IPS-15b (cell line): Measurements from ENCODE around the gene NFIB.

Experiments
- H3K27me3 ChIP-seq: one replicate; pipeline ENCODE4 v1.6.1; 2013; ENCODE audit warnings: low read length; ENCODE audit not compliant: control insufficient read depth, insufficient read depth
- H3K36me3 ChIP-seq: one replicate; pipeline ENCODE4 v1.6.1; 2013; ENCODE audit warnings: low read length; ENCODE audit not compliant: control insufficient read depth, insufficient read depth
- H3K4me1 ChIP-seq: one replicate; pipeline ENCODE4 v1.6.1; 2013; ENCODE audit warnings: mild to moderate bottlenecking, low read length; ENCODE audit not compliant: control insufficient read depth, insufficient read depth
- H3K4me3 ChIP-seq: one replicate; pipeline ENCODE4 v1.5.1; 2013; ENCODE audit warnings: low read depth, low read length
- H3K9ac ChIP-seq: one replicate; pipeline ENCODE4 v1.6.1; 2013; ENCODE audit warnings: low read depth, mild to moderate bottlenecking, low read length
- H3K9me3 ChIP-seq: one replicate; pipeline ENCODE4 v1.6.1; 2013; ENCODE audit warnings: mild to moderate bottlenecking, low read length; ENCODE audit not compliant: control insufficient read depth, insufficient read depth

Gene NFIB

DNA sequence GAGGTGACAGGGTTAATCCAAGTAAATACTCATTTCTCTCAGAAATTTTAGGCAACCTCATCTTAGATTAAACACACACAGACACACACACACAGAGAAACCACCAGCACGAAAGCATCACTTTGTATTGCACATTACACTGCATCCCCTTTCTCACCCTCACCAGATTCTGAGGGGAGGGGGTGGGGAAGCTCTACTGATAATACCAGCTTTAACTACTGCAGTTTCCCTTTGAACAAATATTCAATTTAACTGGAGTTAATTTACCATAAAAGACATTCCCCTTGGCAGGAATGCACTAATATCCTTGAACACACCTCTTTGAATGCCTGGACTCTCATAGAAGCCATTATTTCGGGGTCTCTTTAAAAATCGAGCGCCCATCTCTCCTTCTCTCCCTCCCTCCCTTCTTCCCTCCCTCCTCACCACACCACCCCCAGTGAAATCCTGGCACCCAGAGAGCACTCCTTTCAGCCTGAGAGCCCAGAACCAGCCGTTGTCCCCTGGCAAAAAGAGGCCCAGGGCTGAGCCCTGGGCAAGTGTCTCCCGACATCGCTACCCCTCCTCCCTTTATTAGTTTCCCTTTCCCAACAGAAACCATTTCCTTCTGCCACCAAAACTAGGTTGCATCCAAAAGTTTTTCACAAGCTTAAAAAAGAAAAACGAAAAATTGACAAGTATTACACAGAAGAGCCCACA, 2.8 kb upstream of the NFIB start:
- H3K4me1 ChIP-seq, result peaks cover 19% of the 10 kb centered on the region
- H3K27me3 ChIP-seq, result peaks cover 66% of the 10 kb centered on the region
- no peaks in the 10 kb centered on the region for H3K36me3 ChIP-seq
- H3K9me3 ChIP-seq, result no peaks in the 10 kb centered on the region
- peak overlapping the region; percentile 90 for H3K4me3 ChIP-seq
- no peak overlapping the region for H3K9ac ChIP-seq

DNA sequence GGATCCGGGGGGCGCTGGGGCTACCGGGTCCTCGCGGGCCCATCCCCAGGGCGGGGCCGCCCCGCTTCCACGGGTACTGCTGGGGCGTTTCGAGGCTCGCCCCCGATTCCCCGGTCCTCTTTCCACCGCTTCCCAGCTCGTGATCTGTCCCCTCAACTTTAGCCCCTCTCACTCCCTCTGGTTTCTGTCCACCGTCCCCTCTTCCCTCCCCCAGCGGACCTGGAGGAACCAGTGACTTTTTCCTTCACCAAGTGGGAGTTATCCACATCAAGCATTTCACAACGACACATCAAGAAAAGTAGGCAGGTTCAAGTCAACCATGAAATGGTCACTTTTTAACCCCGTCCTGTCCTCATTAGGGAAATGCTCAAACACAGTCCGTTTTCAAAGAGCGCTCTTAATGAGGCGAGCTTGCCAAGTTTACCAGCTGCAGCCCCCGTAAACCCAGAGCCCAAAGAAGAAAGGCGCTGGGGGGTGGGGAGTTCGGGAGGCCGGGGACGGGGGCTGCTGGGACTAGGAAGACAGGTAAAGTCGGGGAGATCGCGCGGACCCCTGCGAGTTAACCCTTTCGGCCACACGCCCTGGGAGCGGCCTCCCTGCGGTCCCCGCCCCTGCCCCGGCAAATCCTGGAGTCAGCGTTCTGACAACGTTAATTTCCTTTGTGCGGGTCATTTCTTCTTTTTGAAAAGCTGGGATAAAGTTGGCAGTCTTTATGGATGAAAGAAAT, 2.1 kb upstream of the NFIB start:
- Histone ChIP-seq H3K4me1 (peaks cover 14% of the 10 kb centered on the region), H3K4me3 (peak overlapping the region; percentile 90), H3K9ac (peak overlapping the region; percentile 62), H3K9me3 (no peaks in the 10 kb centered on the region), H3K36me3 (no peaks in the 10 kb centered on the region), H3K27me3 (peaks cover 66% of the 10 kb centered on the region)

- H3K9me3 ChIP-seq, result no peaks in the 10 kb centered on the region
- H3K36me3 ChIP-seq, result no peaks in the 10 kb centered on the region
- H3K27me3 ChIP-seq, result peaks cover 66% of the 10 kb centered on the region
- H3K9ac ChIP-seq, result peak overlapping the region; percentile 62
- H3K4me1 ChIP-seq, result peaks cover 14% of the 10 kb centered on the region
- H3K4me3 ChIP-seq, result peak overlapping the region; percentile 90
Measured at GRCh38 chr9:14314929-14315874, 1.3 kb upstream of the NFIB start.

DNA sequence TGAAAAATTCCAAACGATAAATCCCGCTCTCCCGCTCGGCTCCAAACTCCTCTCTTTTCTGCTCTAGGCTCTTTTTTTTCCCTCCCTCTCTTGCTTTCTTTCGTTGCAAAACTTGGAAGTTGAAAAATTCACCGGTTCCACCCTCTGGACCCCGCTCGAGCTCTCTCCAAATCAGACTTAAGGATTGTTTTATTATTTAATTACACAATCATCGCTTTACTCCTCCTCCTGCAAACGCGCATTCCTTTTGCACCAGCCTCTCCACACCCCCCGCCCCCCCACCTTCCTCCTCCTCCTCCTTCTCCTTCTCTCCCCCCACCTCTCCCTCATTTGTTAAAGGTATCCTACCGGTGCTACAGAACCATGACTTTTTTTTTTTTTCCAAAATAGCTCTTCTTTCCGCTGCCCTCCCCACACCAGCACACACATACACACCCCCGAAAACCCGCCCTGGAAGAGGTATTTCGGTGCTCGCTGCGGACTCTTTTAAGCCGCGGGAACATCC, 535 bp upstream of the NFIB start:
- Histone ChIP-seq H3K9ac (peak overlapping the region; percentile 57), H3K4me3 (peak overlapping the region; percentile 64), H3K9me3 (no peaks in the 10 kb centered on the region), H3K4me1 (peaks cover 8% of the 10 kb centered on the region), H3K36me3 (no peaks in the 10 kb centered on the region), H3K27me3 (peaks cover 59% of the 10 kb centered on the region)

GRCh38 chr9:14313378-14313940, 482 bp downstream of the NFIB start:
- no peaks in the 10 kb centered on the region for H3K36me3 ChIP-seq
- peaks cover 49% of the 10 kb centered on the region for H3K27me3 ChIP-seq
- peak overlapping the region; percentile 67 for H3K4me3 ChIP-seq
- no peaks in the 10 kb centered on the region for H3K9me3 ChIP-seq
- peaks cover 3% of the 10 kb centered on the region for H3K4me1 ChIP-seq
- H3K9ac ChIP-seq, result no peak overlapping the region

DNA sequence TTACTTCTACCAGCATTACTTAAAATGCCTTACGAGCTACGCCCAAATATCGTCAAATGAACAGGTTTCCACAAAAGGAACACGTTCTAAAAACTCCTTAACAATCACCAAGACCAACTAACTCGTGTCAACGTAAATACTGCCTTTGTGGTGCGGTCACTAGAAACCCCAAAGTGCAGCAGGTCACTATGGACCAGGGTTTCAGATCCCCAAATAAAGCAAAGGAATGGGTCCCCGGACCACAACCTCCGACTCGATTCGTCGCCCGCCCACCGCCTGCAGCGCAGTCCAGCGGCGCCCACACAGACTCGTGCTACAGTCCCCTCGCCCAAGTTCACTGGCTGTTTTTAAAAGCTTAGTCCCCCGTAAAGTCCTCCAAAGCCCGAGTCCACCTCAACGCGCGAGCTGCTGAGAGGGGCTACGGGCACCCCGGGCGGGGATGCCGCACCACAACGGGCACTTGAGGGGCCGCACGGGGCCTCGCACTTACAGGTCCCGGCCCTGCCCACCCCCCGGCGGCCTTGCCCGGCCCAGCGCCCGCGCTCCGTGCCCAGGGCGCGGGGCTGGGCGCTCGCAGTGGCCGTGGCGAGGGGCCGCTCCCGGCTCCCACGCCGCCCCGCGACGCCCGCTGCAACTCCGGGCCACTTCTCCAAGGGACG, 1.1 kb downstream of the NFIB start:
- peaks cover 43% of the 10 kb centered on the region for H3K27me3 ChIP-seq
- H3K9ac ChIP-seq, result no peak overlapping the region
- H3K9me3 ChIP-seq, result no peaks in the 10 kb centered on the region
- H3K4me1 ChIP-seq, result peaks cover 3% of the 10 kb centered on the region
- H3K4me3 ChIP-seq, result peak overlapping the region; percentile 67
- no peaks in the 10 kb centered on the region for H3K36me3 ChIP-seq

DNA sequence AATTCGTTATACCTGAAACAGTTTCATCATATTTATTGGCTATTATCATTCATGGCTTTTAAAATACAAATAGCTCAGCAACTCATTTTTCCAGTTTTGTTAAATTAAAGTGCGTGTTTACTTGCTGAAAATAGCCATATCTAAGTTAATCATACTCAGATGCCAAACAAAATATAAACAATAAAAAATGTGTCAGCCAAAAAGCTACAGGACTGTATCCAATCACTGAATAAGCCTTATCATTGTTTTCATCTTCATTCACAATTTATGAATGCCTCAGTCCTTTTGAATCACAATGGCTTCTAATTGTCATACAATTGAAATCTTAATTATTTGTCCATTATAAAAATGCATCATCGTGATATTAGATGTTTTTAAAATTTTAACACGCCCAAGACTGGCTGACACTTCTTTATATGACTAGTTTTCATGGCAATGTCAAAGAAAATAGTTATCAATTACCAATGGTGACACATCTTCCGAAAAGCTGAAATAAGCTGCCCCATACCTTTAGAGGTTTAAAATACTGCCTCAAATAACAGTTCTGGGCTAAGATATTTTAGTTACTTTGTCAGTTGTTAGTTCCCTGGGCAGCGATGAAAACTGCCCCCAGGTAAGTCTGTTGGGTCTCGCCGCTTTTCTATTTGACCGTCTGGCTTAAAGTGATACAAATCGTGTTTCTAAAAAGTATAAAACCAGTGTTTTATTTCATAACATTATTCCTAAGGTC, 1.8 kb downstream of the NFIB start:
- H3K9ac ChIP-seq, result no peak overlapping the region
- no peaks in the 10 kb centered on the region for H3K9me3 ChIP-seq
- peaks cover 36% of the 10 kb centered on the region for H3K27me3 ChIP-seq
- no peaks in the 10 kb centered on the region for H3K36me3 ChIP-seq
- H3K4me3 ChIP-seq, result peak overlapping the region; percentile 67
- H3K4me1 ChIP-seq, result peaks cover 3% of the 10 kb centered on the region

- H3K9me3 ChIP-seq, result no peaks in the 10 kb centered on the region
- H3K4me3 ChIP-seq, result no peak overlapping the region
- no peaks in the 10 kb centered on the region for H3K36me3 ChIP-seq
- no peak overlapping the region for H3K9ac ChIP-seq
- peaks cover 3% of the 10 kb centered on the region for H3K4me1 ChIP-seq
- H3K27me3 ChIP-seq, result peaks cover 31% of the 10 kb centered on the region
Measured at GRCh38 chr9:14311171-14311949, 2.6 kb downstream of the NFIB start.

DNA sequence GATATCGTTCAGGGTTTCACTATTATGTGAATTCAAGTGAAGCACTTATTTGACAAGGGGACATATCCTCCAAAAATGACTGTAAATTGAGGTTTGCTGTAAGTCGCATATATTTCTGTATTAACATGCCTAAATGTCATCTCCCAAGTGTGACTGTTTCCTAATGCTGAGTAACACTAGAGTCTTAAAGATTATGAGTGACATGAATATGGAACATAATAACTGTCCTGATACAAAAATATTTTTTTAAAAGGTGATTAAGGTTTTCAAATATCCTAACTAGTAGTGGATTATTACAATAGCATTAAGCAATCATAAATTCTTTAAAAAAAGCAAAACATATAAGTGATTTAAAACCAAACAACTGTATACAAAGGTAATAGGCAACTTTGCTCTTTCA, 3.6 kb downstream of the NFIB start:
- Histone ChIP-seq H3K4me3 (no peak overlapping the region), H3K27me3 (peaks cover 31% of the 10 kb centered on the region), H3K9ac (no peak overlapping the region), H3K4me1 (peaks cover 3% of the 10 kb centered on the region), H3K36me3 (no peaks in the 10 kb centered on the region), H3K9me3 (no peaks in the 10 kb centered on the region)

DNA sequence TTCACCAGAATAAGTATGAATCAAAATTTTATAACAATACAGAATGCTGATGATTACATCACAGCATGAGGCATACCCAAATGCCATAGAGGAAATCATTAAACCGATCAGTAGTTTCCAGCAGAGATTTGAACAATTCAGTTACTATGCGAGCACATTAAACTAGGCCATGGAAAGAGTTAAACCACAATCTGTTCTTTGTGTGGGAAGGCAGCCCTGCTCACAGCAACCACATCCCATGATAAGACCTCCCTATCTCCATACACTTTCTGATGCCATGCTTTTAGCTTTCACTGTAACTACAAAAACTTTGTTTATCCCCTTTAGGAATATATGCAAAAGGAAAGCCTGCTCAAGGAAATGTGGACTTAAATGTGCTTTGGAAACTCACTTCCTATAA, 4.5 kb downstream of the NFIB start:
- Histone ChIP-seq H3K36me3 (no peaks in the 10 kb centered on the region), H3K4me1 (peaks cover 3% of the 10 kb centered on the region), H3K4me3 (no peak overlapping the region), H3K9ac (no peak overlapping the region), H3K27me3 (peaks cover 31% of the 10 kb centered on the region), H3K9me3 (no peaks in the 10 kb centered on the region)
